Measurements from ENCODE around the gene ADAMTS13. TPM values are rescaled to one million over a fixed set of nuclear protein-coding genes. Genes with fewer than 3 reads are reported as not detected.
A peak's percentile ranks its signal among the peaks of the same experiment; 100 is the strongest.

Gene ADAMTS13
- total and polyA plus RNA-seq, 2 experiments from 2014 or later, result 1.4 to 2.2 TPM

DNA sequence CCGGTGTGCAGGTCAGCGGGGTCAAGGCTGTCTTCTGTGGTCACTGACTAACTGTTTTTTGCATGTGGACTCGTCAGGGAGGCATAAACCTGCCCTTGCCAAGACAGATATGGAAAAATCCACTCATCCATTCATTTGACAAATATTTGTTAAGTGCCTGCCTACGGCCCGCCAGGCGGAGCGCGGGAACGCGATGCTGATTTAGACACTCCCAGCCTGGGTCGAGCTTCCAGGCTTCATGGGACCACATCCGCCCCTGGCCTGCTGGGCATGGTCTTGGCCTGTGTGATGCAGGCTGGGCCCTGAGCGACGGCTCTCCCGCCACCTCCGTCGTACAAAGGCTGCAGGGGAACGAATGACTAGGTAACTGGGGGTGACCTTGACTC lies 84.5 kb downstream of the ADAMTS13 start:
- Histone ChIP-seq H3K9me3 (ENCODE audit: low read depth) (peaks cover 4% of the 10 kb centered on the region), H3K27me3 (replicated peaks; ENCODE audit: insufficient read depth) (no peaks in the 10 kb centered on the region), H4K20me1 (ENCODE audit: insufficient read depth) (no peaks in the 10 kb centered on the region), H3K4me1 (ENCODE audit: insufficient read depth) (peaks cover 10% of the 10 kb centered on the region), H3K27ac (no peak overlapping the region), H2AFZ (no peak overlapping the region), H3K79me2 (ENCODE audit: insufficient read depth) (no peaks in the 10 kb centered on the region), H3K9ac (peak overlapping the region; percentile 11; the same call in 1 of the 2 replicates), H3K36me3 (ENCODE audit: low read depth) (no peaks in the 10 kb centered on the region), H3K4me2 (ENCODE audit: unreplicated experiment) (no peak overlapping the region), H3F3A (ENCODE audit: insufficient read depth) (0 out of 2 replicates have a peak, but pooled peaks cover 8% of the 10 kb centered on the region), H3K9me2 (ENCODE audit: insufficient read depth) (no peaks in the 10 kb centered on the region), H3K4me3 (no peak overlapping the region)
- WGBS, 2 experiments (ENCODE audit: low coverage in 1 of 2, low lambda C conversion rate in 2 of 2, missing lambda C conversion rate in 2 of 2), result 8 to 10% methylated on average over 18 of the region's 18 CpGs
- in situ Hi-C loops (cut with MboI), result no loop called here
- peak; percentile 94 for DNase-seq
- TF ChIP-seq EZH2 (IDR thresholded peaks at IDR 0.05; ENCODE audit: insufficient read depth, poor library complexity, severe bottlenecking) (no peak), EZH2phosphoT487 (IDR thresholded peaks at IDR 0.05; ENCODE audit: insufficient read depth, low read depth) (no peak)

DNA sequence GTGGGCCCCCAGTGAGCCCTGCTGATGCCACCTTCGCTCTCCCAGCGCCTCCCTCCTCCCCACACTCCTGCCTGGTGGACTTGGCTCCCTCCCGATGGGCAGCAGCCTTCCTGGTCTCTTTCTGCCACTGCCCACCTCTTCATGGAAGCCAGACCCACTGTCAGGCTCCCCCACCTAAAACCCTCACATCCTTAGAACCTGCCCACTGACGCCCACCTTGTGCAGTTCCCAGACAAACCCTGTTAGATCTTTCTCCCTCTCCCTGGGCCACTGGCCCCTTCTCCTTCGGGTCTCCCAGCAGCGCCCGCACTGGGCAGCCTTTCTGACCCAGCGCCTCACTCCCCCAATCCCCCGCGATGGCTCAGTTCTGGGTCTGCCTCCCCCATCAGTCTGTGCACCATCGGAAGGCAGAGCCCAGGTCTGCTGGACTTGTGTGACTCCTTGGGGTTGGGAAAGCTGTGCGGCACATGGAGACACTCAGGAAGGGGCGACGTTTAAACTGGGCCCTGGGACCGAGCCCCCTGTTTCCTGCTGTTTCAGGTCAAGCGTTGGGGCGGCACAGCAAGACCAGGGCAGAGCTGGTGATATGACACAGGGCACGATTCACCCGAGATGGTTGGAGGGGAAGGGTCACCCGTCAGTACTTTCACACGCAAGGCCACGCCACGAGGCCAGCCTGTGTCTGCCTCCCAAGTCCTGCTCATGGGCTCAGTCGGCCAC lies 85.2 kb downstream of the ADAMTS13 start:
- Histone ChIP-seq H3K36me3 (ENCODE audit: low read depth) (no peaks in the 10 kb centered on the region), H3F3A (ENCODE audit: insufficient read depth) (0 out of 2 replicates have a peak, but pooled peaks cover 8% of the 10 kb centered on the region), H3K9me3 (ENCODE audit: low read depth) (peaks cover under 1% of the 10 kb centered on the region), H3K4me1 (ENCODE audit: insufficient read depth) (peaks cover 10% of the 10 kb centered on the region), H3K27me3 (replicated peaks; ENCODE audit: insufficient read depth) (no peaks in the 10 kb centered on the region), H3K27ac (no peak overlapping the region), H3K79me2 (ENCODE audit: insufficient read depth) (no peaks in the 10 kb centered on the region), H4K20me1 (ENCODE audit: insufficient read depth) (no peaks in the 10 kb centered on the region), H3K9ac (peak overlapping the region; percentile 11; the same call in 1 of the 2 replicates), H2AFZ (no peak overlapping the region), H3K4me3 (no peak overlapping the region), H3K4me2 (ENCODE audit: unreplicated experiment) (no peak overlapping the region), H3K9me2 (ENCODE audit: insufficient read depth) (no peaks in the 10 kb centered on the region)
- TF ChIP-seq EZH2phosphoT487 (IDR thresholded peaks at IDR 0.05; ENCODE audit: insufficient read depth, low read depth) (no peak), EZH2 (IDR thresholded peaks at IDR 0.05; ENCODE audit: insufficient read depth, poor library complexity, severe bottlenecking) (no peak)
- in situ Hi-C loops (cut with MboI), result no loop called here
- DNase-seq, result no peak
- WGBS, 2 experiments (ENCODE audit: low coverage in 1 of 2, low lambda C conversion rate in 2 of 2, missing lambda C conversion rate in 2 of 2), result 92 to 93% methylated on average over 23 to 24 of the region's 24 CpGs

DNA sequence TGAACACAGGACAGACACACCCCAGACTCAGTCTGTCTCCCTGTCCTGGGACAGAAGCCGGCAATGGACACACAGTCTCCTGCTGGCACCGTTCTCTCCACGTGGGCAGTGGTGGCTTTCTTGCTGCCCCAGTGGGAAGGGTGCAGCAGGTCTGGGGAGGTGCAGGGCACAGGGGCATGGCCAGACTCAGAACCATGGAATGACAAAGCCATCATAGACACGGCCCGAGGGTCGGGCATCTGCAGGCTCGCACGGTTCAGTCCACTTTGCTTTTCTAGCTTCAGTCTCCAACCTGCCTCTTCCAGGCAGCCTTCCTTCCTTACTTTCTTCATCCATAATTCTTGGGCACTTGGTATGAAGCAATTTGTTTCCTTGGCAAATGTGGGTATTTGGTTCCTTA lies 85.9 kb downstream of the ADAMTS13 start:
- 81 to 87% methylated on average over 8 of the region's 8 CpGs for WGBS, 2 experiments (ENCODE audit: low coverage in 1 of 2, low lambda C conversion rate in 2 of 2, missing lambda C conversion rate in 2 of 2)
- no peaks in the 10 kb centered on the region for H3K27me3 ChIP-seq (replicated peaks; ENCODE audit: insufficient read depth)
- peaks cover 10% of the 10 kb centered on the region for H3K4me1 ChIP-seq (ENCODE audit: insufficient read depth)
- H3K79me2 ChIP-seq (ENCODE audit: insufficient read depth), result no peaks in the 10 kb centered on the region
- no peak for TF ChIP-seq EZH2 (IDR thresholded peaks at IDR 0.05; ENCODE audit: insufficient read depth, poor library complexity, severe bottlenecking)
- no peak for TF ChIP-seq EZH2phosphoT487 (IDR thresholded peaks at IDR 0.05; ENCODE audit: insufficient read depth, low read depth)
- no peaks in the 10 kb centered on the region for H3K36me3 ChIP-seq (ENCODE audit: low read depth)
- no peaks in the 10 kb centered on the region for H3K9me3 ChIP-seq (ENCODE audit: low read depth)
- no peak overlapping the region for H3K4me3 ChIP-seq
- in situ Hi-C loops (cut with MboI), result no loop called here
- H4K20me1 ChIP-seq (ENCODE audit: insufficient read depth), result no peaks in the 10 kb centered on the region
- H3F3A ChIP-seq (ENCODE audit: insufficient read depth), result 0 out of 2 replicates have a peak, but pooled peaks cover 8% of the 10 kb centered on the region
- H3K9ac ChIP-seq, result no peak overlapping the region
- no peaks in the 10 kb centered on the region for H3K9me2 ChIP-seq (ENCODE audit: insufficient read depth)
- H2AFZ ChIP-seq, result no peak overlapping the region
- no peak overlapping the region for H3K4me2 ChIP-seq (ENCODE audit: unreplicated experiment)
- no peak overlapping the region for H3K27ac ChIP-seq
- no peak for DNase-seq

Other genes starting within 250 kb of the ADAMTS13 start
- gene OBP2B, start 213.1 kb upstream of the ADAMTS13 start, total RNA-seq (2014; rRNA removed; shearing (Covaris generic)), result not detected in 2 replicates
- not detected in 2 replicates for gene OBP2B, start 213.1 kb upstream of the ADAMTS13 start, polyA plus RNA-seq (2016; fragmentation: Nextera tagmentation; extraction: Ambion mirVana)
- gene ABO, start 147.2 kb upstream of the ADAMTS13 start, total RNA-seq (2014; rRNA removed; shearing (Covaris generic)), result not detected in 2 replicates
- not detected in 2 replicates for gene ABO, start 147.2 kb upstream of the ADAMTS13 start, polyA plus RNA-seq (2016; fragmentation: Nextera tagmentation; extraction: Ambion mirVana)
- gene SURF6, start 86.2 kb upstream of the ADAMTS13 start, total RNA-seq (2014; rRNA removed; shearing (Covaris generic)), result 10.8 and 18.2 TPM in 2 replicates
- gene SURF6, start 86.2 kb upstream of the ADAMTS13 start, polyA plus RNA-seq (2016; fragmentation: Nextera tagmentation; extraction: Ambion mirVana), result 13.4 and 14.8 TPM in 2 replicates
- 24.4 and 28.6 TPM in 2 replicates for gene MED22, start 74.2 kb upstream of the ADAMTS13 start, total RNA-seq (2014; rRNA removed; shearing (Covaris generic))
- gene MED22, start 74.2 kb upstream of the ADAMTS13 start, polyA plus RNA-seq (2016; fragmentation: Nextera tagmentation; extraction: Ambion mirVana), result 14.1 and 14.5 TPM in 2 replicates
- 1,262 and 1,382 TPM in 2 replicates for gene RPL7A, start 74.1 kb upstream of the ADAMTS13 start, total RNA-seq (2014; rRNA removed; shearing (Covaris generic))
- gene RPL7A, start 74.1 kb upstream of the ADAMTS13 start, polyA plus RNA-seq (2016; fragmentation: Nextera tagmentation; extraction: Ambion mirVana), result 437 and 458 TPM in 2 replicates
- gene SURF1, start 65.9 kb upstream of the ADAMTS13 start, total RNA-seq (2014; rRNA removed; shearing (Covaris generic)), result 27.7 and 29.1 TPM in 2 replicates
- 57.4 and 62.9 TPM in 2 replicates for gene SURF1, start 65.9 kb upstream of the ADAMTS13 start, polyA plus RNA-seq (2016; fragmentation: Nextera tagmentation; extraction: Ambion mirVana)
- 6.3 and 14.8 TPM in 2 replicates for gene SURF2, start 65.8 kb upstream of the ADAMTS13 start, total RNA-seq (2014; rRNA removed; shearing (Covaris generic))
- gene SURF2, start 65.8 kb upstream of the ADAMTS13 start, polyA plus RNA-seq (2016; fragmentation: Nextera tagmentation; extraction: Ambion mirVana), result 23.4 and 24.4 TPM in 2 replicates
- 638 and 670 TPM in 2 replicates for gene SURF4, start 46.3 kb upstream of the ADAMTS13 start, total RNA-seq (2014; rRNA removed; shearing (Covaris generic))
- 406 and 420 TPM in 2 replicates for gene SURF4, start 46.3 kb upstream of the ADAMTS13 start, polyA plus RNA-seq (2016; fragmentation: Nextera tagmentation; extraction: Ambion mirVana)
- gene STKLD1, start 46.0 kb upstream of the ADAMTS13 start, total RNA-seq (2014; rRNA removed; shearing (Covaris generic)), result 0.32 and 3.4 TPM in 2 replicates
- gene STKLD1, start 46.0 kb upstream of the ADAMTS13 start, polyA plus RNA-seq (2016; fragmentation: Nextera tagmentation; extraction: Ambion mirVana), result 0.38 and 1.5 TPM in 2 replicates
- gene REXO4, start 4.4 kb upstream of the ADAMTS13 start, total RNA-seq (2014; rRNA removed; shearing (Covaris generic)), result 17.3 and 26.9 TPM in 2 replicates
- gene REXO4, start 4.4 kb upstream of the ADAMTS13 start, polyA plus RNA-seq (2016; fragmentation: Nextera tagmentation; extraction: Ambion mirVana), result 17.5 and 22.1 TPM in 2 replicates
- gene CACFD1, start 37.6 kb downstream of the ADAMTS13 start, total RNA-seq (2014; rRNA removed; shearing (Covaris generic)), result 7.0 and 8.5 TPM in 2 replicates
- gene CACFD1, start 37.6 kb downstream of the ADAMTS13 start, polyA plus RNA-seq (2016; fragmentation: Nextera tagmentation; extraction: Ambion mirVana), result 4.7 and 5.1 TPM in 2 replicates
- 10.1 and 12.0 TPM in 2 replicates for gene SLC2A6, start 56.7 kb downstream of the ADAMTS13 start, total RNA-seq (2014; rRNA removed; shearing (Covaris generic))
- gene SLC2A6, start 56.7 kb downstream of the ADAMTS13 start, polyA plus RNA-seq (2016; fragmentation: Nextera tagmentation; extraction: Ambion mirVana), result 6.8 and 8.6 TPM in 2 replicates
- not detected in 2 replicates for gene MYMK, start 102.6 kb downstream of the ADAMTS13 start, total RNA-seq (2014; rRNA removed; shearing (Covaris generic))
- gene MYMK, start 102.6 kb downstream of the ADAMTS13 start, polyA plus RNA-seq (2016; fragmentation: Nextera tagmentation; extraction: Ambion mirVana), result not detected in 2 replicates
- gene ADAMTSL2, start 112.3 kb downstream of the ADAMTS13 start, total RNA-seq (2014; rRNA removed; shearing (Covaris generic)), result 0.11 TPM in 1 of 2 replicates, not detected in the other
- gene ADAMTSL2, start 112.3 kb downstream of the ADAMTS13 start, polyA plus RNA-seq (2016; fragmentation: Nextera tagmentation; extraction: Ambion mirVana), result not detected in 2 replicates
- gene FAM163B, start 187.0 kb downstream of the ADAMTS13 start, total RNA-seq (2014; rRNA removed; shearing (Covaris generic)), result not detected in 2 replicates
- not detected in 2 replicates for gene FAM163B, start 187.0 kb downstream of the ADAMTS13 start, polyA plus RNA-seq (2016; fragmentation: Nextera tagmentation; extraction: Ambion mirVana)
- not detected in 2 replicates for gene DBH, start 214.0 kb downstream of the ADAMTS13 start, total RNA-seq (2014; rRNA removed; shearing (Covaris generic))
- not detected in 2 replicates for gene DBH, start 214.0 kb downstream of the ADAMTS13 start, polyA plus RNA-seq (2016; fragmentation: Nextera tagmentation; extraction: Ambion mirVana)

Data from GM23248 (cell line).